ENCODE results near the gene EIF3B.
"Not testable (repeated sequence)": the region's sequence is repeated elsewhere in the genome, so short reads cannot be mapped to it uniquely, and the experiment has no call there.

Gene EIF3B

DNA sequence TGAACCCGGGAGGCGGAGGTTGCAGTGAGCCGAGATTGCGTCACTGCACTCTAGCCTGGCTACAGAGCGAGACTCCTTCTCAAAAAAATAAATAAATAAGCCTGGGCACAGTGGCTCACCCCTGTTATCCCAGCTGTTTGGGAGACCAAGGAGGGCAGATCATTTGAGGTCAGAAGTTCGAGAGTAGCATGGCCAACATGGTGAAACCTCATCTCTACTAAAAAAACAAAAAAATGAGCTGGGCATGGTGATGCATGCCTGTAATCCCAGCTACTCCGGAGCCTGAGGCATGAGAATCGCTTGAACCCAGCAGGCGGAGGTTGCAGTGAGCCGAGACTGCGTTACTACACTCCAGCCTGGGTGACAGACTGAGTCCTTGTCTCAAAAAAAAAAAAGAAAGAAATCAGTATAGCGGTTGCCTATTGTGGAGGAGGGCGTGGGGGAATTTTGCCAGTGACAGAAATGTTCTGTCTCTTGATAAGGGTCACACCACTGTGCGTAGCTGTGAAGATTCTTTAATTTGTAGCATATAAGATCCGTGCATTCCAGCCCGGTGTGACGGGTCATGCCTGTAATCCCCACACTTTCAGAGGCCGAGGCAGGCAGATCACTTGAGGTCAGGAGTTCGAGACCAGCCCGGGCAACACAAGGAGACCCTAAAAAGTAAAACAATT, 17.9 kb upstream of the EIF3B start:
- TF ChIP-seq CTBP1 (IDR thresholded peaks at IDR 0.05; ENCODE audit: borderline replicate concordance) (no peak), ARNT (IDR thresholded peaks at IDR 0.05) (no peak), SUZ12 (IDR thresholded peaks at IDR 0.05) (no peak), L3MBTL2 (conservative IDR thresholded peaks at IDR 0.05) (no peak), TARDBP (IDR thresholded peaks at IDR 0.05) (no peak), NFRKB (IDR thresholded peaks at IDR 0.05) (no peak), FOXA1 (IDR thresholded peaks at IDR 0.05) (no peak), HDGF (IDR thresholded peaks at IDR 0.05; ENCODE audit: borderline replicate concordance) (no peak), FOXK2 (IDR thresholded peaks at IDR 0.05) (no peak), FOXM1 (IDR thresholded peaks at IDR 0.05; ENCODE audit: borderline replicate concordance) (no peak), SP1 (IDR thresholded peaks at IDR 0.05) (no peak), LEF1 (IDR thresholded peaks at IDR 0.05; ENCODE audit: borderline replicate concordance) (no peak), ELF4 (IDR thresholded peaks at IDR 0.05) (no peak), ZNF384 (IDR thresholded peaks at IDR 0.05) (no peak), BHLHE40 (IDR thresholded peaks at IDR 0.05; ENCODE audit: borderline replicate concordance) (no peak)
- TF ChIP-seq, protein P1, sequence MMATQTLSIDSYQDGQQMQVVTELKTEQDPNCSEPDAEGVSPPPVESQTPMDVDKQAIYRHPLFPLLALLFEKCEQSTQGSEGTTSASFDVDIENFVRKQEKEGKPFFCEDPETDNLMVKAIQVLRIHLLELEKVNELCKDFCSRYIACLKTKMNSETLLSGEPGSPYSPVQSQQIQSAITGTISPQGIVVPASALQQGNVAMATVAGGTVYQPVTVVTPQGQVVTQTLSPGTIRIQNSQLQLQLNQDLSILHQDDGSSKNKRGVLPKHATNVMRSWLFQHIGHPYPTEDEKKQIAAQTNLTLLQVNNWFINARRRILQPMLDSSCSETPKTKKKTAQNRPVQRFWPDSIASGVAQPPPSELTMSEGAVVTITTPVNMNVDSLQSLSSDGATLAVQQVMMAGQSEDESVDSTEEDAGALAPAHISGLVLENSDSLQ (IDR thresholded peaks at IDR 0.05): no peak
- ChIA-PET CTCF (no interaction called here), POLR2A (interaction anchor here (1.4 to 2.0 kb wide), 2 partner anchors 17 to 95 kb away, joined by 4 to 5 read pairs; partner anchors contain the start of genes MRM2 and NUDT1)
- no peak for DNase-seq (ENCODE audit: extremely low spot score)

DNA sequence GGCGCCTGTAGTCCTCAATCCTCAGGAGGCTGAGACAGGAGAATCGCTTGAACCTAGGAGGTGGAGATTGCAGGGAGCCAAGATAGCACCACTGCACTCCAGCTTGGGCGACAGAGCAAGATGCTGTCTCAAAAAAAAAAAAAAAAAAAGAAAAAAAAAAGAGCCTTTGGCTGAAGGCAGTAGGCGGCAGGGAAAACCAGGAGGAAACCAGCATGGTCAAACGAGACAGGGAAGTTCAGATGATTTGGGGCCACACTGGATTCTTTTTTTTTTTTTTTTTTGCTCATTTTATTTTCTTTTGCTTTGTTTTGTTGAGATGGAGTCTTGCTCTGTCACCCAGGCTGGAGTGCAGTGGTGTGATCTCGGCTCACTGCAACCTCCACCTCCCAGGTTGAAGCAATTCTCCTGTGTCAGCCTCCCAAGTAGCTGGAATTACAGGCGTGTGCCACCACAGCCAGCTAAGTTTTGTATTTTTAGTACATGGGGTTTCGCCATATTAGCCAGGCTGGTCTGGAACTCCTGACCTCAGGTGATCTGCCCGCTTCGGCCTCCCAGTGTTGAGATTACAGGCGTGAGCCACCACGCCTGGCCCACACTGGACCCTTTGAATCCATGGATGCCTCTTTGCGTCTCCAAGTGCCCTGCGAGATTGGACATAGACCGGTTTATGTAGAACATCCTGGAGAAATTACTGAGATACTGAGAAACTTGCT, 7.1 kb upstream of the EIF3B start:
- POLR2A ChIA-PET: interaction anchor here (1.4 kb wide), 1 partner anchor 107 kb away, joined by 3 read pairs; no protein-coding TSS in a partner anchor
- CTCF ChIA-PET: interaction anchor here (0.8 kb wide), 1 partner anchor 9 kb away, joined by 3 read pairs; no protein-coding TSS in a partner anchor
- DNase-seq (ENCODE audit: extremely low spot score): not testable (repeated sequence)

DNA sequence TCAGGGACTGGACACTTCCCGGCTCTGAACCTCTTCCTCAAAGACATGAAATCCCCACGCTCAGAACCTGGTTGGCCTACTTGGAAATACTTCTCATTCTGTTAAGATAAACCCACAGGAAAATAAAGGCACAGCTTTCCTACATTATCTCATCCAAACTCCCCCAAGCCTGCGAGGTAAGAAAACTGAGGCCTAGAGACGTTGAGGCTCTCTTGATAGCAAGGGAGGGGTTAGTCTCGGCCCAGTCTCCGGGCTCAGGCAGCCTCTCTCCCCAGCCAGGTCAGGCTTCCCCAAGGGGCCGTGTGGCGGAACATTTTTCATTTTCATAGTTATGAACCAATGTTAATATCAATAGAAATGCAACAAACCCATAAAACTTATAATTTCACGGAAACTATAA, 4.6 kb upstream of the EIF3B start:
- no peak for DNase-seq (ENCODE audit: extremely low spot score)
- CTCF ChIA-PET: no interaction called here
- TF ChIP-seq SUZ12 (IDR thresholded peaks at IDR 0.05) (no peak), ELF4 (IDR thresholded peaks at IDR 0.05) (no peak), HDGF (IDR thresholded peaks at IDR 0.05; ENCODE audit: borderline replicate concordance) (no peak), ZNF384 (IDR thresholded peaks at IDR 0.05) (no peak), LEF1 (IDR thresholded peaks at IDR 0.05; ENCODE audit: borderline replicate concordance) (no peak), FOXM1 (IDR thresholded peaks at IDR 0.05; ENCODE audit: borderline replicate concordance) (no peak), FOXK2 (IDR thresholded peaks at IDR 0.05) (no peak), CTBP1 (IDR thresholded peaks at IDR 0.05; ENCODE audit: borderline replicate concordance) (no peak), L3MBTL2 (conservative IDR thresholded peaks at IDR 0.05) (no peak), ARNT (IDR thresholded peaks at IDR 0.05) (no peak), FOXA1 (IDR thresholded peaks at IDR 0.05) (no peak), TARDBP (IDR thresholded peaks at IDR 0.05) (no peak), NFRKB (IDR thresholded peaks at IDR 0.05) (no peak)
- POLR2A ChIA-PET: no interaction called here

DNA sequence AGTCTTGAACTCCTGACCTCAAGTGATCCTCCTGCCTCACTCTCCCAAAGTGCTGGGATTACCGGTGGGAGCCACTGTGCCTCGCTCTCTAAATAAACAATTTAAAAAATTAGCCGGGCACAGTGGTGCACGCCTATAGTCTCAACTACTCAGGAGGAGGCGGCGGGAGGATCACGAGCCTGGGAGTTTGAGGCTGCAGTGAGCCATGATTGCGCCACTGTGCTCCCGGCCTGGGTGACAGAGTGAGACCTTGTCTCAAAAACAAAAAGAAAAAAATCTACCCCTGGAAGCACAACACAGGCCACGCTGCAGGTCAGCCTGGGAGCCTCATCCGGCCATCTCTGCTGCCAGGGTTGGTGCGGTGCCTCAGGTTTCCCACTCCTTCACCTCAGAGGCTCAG, 3.8 kb upstream of the EIF3B start:
- CTCF ChIA-PET: no interaction called here
- DNase-seq (ENCODE audit: extremely low spot score): no peak
- POLR2A ChIA-PET: no interaction called here
- TF ChIP-seq FOXK2 (IDR thresholded peaks at IDR 0.05): no peak
- no peak for TF ChIP-seq BHLHE40 (IDR thresholded peaks at IDR 0.05; ENCODE audit: borderline replicate concordance)
- TF ChIP-seq SP1 (IDR thresholded peaks at IDR 0.05): no peak
- no peak for TF ChIP-seq ZNF384 (IDR thresholded peaks at IDR 0.05)
- TF ChIP-seq TARDBP (IDR thresholded peaks at IDR 0.05): no peak
- no peak for TF ChIP-seq SUZ12 (IDR thresholded peaks at IDR 0.05)
- TF ChIP-seq LEF1 (IDR thresholded peaks at IDR 0.05; ENCODE audit: borderline replicate concordance): no peak
- TF ChIP-seq FOXM1 (IDR thresholded peaks at IDR 0.05; ENCODE audit: borderline replicate concordance): no peak
- TF ChIP-seq CTBP1 (IDR thresholded peaks at IDR 0.05; ENCODE audit: borderline replicate concordance): no peak
- TF ChIP-seq HDGF (IDR thresholded peaks at IDR 0.05; ENCODE audit: borderline replicate concordance): no peak

DNA sequence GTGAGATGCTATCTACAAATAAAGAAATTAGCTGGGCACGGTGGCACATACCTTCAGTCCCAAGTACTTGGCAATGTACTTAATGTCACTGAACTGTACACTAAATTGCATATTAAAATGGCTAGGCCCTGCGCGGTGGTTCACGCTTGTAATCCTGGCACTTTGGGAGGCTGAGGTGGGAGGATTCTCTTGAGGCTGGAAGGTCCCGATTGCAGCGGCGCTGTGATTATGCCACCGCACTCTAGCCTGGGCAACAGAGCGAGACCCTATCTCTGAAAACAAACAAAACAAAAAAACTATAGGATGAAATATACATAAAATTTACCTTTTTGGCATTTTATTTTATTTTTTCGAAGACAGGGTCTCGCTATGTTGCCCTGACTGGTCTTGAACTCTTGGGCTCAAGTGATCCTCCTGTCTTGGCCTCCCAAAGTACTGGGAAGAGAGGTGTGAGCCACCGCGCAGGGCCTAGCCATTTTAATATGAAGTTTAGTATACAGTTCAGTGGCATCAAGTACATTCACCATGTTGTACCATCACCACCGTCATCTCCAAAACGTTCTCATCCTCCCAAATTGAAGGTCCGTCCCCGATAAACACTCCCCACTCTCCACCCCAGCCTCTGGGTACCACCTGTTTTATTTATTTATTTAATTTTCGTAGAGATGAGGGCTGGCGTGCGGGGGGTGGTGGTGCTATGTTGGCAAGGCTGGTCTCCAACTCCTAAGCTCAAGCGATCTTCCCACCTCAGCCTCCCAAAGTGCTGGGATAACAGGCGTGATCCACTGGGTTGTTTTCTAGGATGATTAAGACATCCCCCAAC, 1.3 kb upstream of the EIF3B start:
- ChIA-PET CTCF (no interaction called here), POLR2A (interaction anchor here (0.6 to 1.7 kb wide), 13 partner anchors 17 to 766 kb away, joined by 3 to 14 read pairs (median 4); partner anchors contain the start of genes MRM2, NUDT1 and SNX8)
- TF ChIP-seq, protein P1 (IDR thresholded peaks at IDR 0.05): no peak
- TF ChIP-seq HDGF (IDR thresholded peaks at IDR 0.05; ENCODE audit: borderline replicate concordance) (no peak), FOXM1 (IDR thresholded peaks at IDR 0.05; ENCODE audit: borderline replicate concordance) (no peak)
- DNase-seq (ENCODE audit: extremely low spot score): no peak

DNA sequence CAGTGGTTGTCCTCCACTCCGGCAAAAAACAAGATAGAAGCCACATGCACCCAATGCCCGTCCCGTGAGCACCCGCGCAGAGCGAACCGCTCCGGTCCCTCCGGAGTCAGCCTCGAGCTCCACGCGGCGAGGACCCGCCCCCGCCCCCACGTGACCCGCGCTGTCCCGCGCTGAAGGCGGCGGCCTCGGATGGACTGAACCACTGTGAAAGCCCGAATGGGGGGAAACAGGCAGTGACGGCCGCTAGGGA, 766 bp upstream of the EIF3B start:
- peak; percentile 89 for DNase-seq (ENCODE audit: extremely low spot score)
- ChIA-PET POLR2A (interaction anchor here (0.5 to 1.7 kb wide), 16 partner anchors 12 to 190 kb away, joined by 3 to 14 read pairs (median 4); partner anchors contain the start of genes CHST12, MRM2, NUDT1 and SNX8), CTCF (no interaction called here)
- TF ChIP-seq SP1 (IDR thresholded peaks at IDR 0.05) (no peak), SUZ12 (IDR thresholded peaks at IDR 0.05) (no peak), CTBP1 (IDR thresholded peaks at IDR 0.05; ENCODE audit: borderline replicate concordance) (no peak), ELF4 (IDR thresholded peaks at IDR 0.05) (peak; percentile 51; the same call in 1 of the 2 replicates), LEF1 (IDR thresholded peaks at IDR 0.05; ENCODE audit: borderline replicate concordance) (no peak), FOXA1 (IDR thresholded peaks at IDR 0.05) (no peak), FOXK2 (IDR thresholded peaks at IDR 0.05) (no peak), ZNF384 (IDR thresholded peaks at IDR 0.05) (no peak), BHLHE40 (IDR thresholded peaks at IDR 0.05; ENCODE audit: borderline replicate concordance) (no peak), TARDBP (IDR thresholded peaks at IDR 0.05) (no peak), FOXM1 (IDR thresholded peaks at IDR 0.05; ENCODE audit: borderline replicate concordance) (no peak), L3MBTL2 (conservative IDR thresholded peaks at IDR 0.05) (peak; percentile 100), ARNT (IDR thresholded peaks at IDR 0.05) (no peak), HDGF (IDR thresholded peaks at IDR 0.05; ENCODE audit: borderline replicate concordance) (no peak), NFRKB (IDR thresholded peaks at IDR 0.05) (no peak)
- TF ChIP-seq, protein P1 (IDR thresholded peaks at IDR 0.05): no peak

Data from HEK293T (cell line).